Stimulated activated naive B cell treated with anti-CD40 and anti-IgM and Interleukin-4, amounts not matched to agents 10 μg/mL and 1 μg/mL and 100 μg/mL, for 72 hours (primary cell): ENCODE results near the gene SPAG8.
A peak's percentile ranks its signal among the peaks of the same experiment; 100 is the strongest.

ENCODE experiments used
- ATAC-seq, 2 donors: fragments of 150-1000 bp; cut with Tn5 transposase; replicated peaks; 2 replicates each; pipeline ENCODE4 v1.10.0; 2021; ENCODE audit warnings: moderate library complexity in 1 of 2
- DNase-seq: peaks from one replicate; pipeline ENCODE4 v3.0.0; 2021
- H3K27ac Mint-ChIP-seq: one replicate; pipeline ENCODE4 v1.8.0; 2022; ENCODE audit warnings: mild to moderate bottlenecking, mixed read lengths
- H3K27me3 Mint-ChIP-seq, 2 donors: one replicate each; pipeline ENCODE4 v1.8.0; 2022; ENCODE audit warnings: mixed read lengths in 2 of 2
- H3K36me3 Mint-ChIP-seq, 2 donors: one replicate each; pipeline ENCODE4 v1.8.0; 2022; ENCODE audit warnings: mixed read lengths in 2 of 2, mild to moderate bottlenecking in 1 of 2
- H3K4me1 Mint-ChIP-seq, 2 donors: one replicate each; pipeline ENCODE4 v1.8.0; 2022; ENCODE audit warnings: mixed read lengths in 2 of 2, mild to moderate bottlenecking in 1 of 2
- H3K4me3 Mint-ChIP-seq, 2 donors: one replicate each; pipeline ENCODE4 v1.8.0; 2022; ENCODE audit warnings: mild to moderate bottlenecking in 2 of 2, mixed read lengths in 2 of 2, moderate library complexity in 1 of 2
- H3K9me3 Mint-ChIP-seq, 2 donors: one replicate each; pipeline ENCODE4 v1.8.0; 2022; ENCODE audit warnings: mixed read lengths in 2 of 2, mild to moderate bottlenecking in 1 of 2

SPAG8 gene

GRCh38 chr9:35763803-35764202 is 48.3 kb downstream of the SPAG8 start:
- Mint-ChIP-seq H3K4me3 (no peak overlapping the region), H3K36me3 (peaks cover 3 to 16% of the 10 kb centered on the region in 2 donors), H3K27ac (no peak overlapping the region), H3K9me3 (no peaks in the 10 kb centered on the region), H3K4me1 (peaks cover 13 to 22% of the 10 kb centered on the region in 2 donors), H3K27me3 (no peaks in the 10 kb centered on the region)
- no peak for DNase-seq
- no peak for ATAC-seq

- no peak overlapping the region for H3K27ac Mint-ChIP-seq
- no peak for DNase-seq
- H3K9me3 Mint-ChIP-seq = no peaks in the 10 kb centered on the region
- no peak overlapping the region for H3K4me3 Mint-ChIP-seq
- no peaks in the 10 kb centered on the region for H3K27me3 Mint-ChIP-seq
- peaks cover 3 to 16% of the 10 kb centered on the region in 2 donors for H3K36me3 Mint-ChIP-seq
- no peak for ATAC-seq
- peaks cover 16 to 28% of the 10 kb centered on the region in 2 donors for H3K4me1 Mint-ChIP-seq
Measured at GRCh38 chr9:35763181-35763580, 48.9 kb downstream of the SPAG8 start.

- no peak overlapping the region for H3K27ac Mint-ChIP-seq
- no peak for DNase-seq
- H3K4me1 Mint-ChIP-seq = peaks cover 31 to 52% of the 10 kb centered on the region in 2 donors
Measured at GRCh38 chr9:35760651-35761050, 51.4 kb downstream of the SPAG8 start.

GRCh38 chr9:35759795-35760194 is 52.3 kb downstream of the SPAG8 start:
- Mint-ChIP-seq H3K27me3 (no peaks in the 10 kb centered on the region), H3K27ac (peak overlapping the region; percentile 26), H3K4me1 (peaks cover 31 to 55% of the 10 kb centered on the region in 2 donors), H3K36me3 (peaks cover 11 to 21% of the 10 kb centered on the region in 2 donors), H3K4me3 (no peak overlapping the region), H3K9me3 (no peaks in the 10 kb centered on the region)
- DNase-seq = no peak
- no peak for ATAC-seq

More at GRCh38 chr9:35760651-35761050, 51.4 kb downstream of the SPAG8 start:
- peaks cover 11 to 21% of the 10 kb centered on the region in 2 donors for H3K36me3 Mint-ChIP-seq
- H3K9me3 Mint-ChIP-seq = no peaks in the 10 kb centered on the region
- H3K4me3 Mint-ChIP-seq = no peak overlapping the region
- no peaks in the 10 kb centered on the region for H3K27me3 Mint-ChIP-seq
- no peak for ATAC-seq
